Measurements from ENCODE around the gene TMEM232. TPM values are rescaled to one million over a fixed set of nuclear protein-coding genes. Genes with fewer than 3 reads are reported as not detected.

TMEM232 gene
- total RNA-seq, 4 donors from 2014 or later = 10.5 to 26.8 (median 11.6) TPM

DNA sequence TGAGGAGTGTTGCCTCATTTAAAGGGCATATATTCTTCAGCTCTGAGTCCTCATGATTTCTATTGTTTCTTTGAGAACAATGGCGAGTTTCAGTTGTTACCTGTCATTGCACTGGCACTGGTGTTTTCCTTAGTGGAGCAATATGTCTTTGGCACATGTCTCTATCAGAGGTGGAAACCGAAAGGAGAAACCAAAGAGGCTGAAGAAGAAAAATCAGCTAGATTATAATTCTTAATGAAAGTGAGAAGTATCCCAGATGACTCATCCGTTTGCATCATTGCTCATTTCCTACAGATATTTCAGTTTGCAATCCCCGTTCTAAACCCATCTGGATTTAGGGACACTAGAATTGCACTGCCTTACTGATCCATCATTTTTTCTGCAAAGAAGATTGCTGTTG, 324.6 kb downstream of the TMEM232 start:
- H3K4me1 ChIP-seq = no peaks in the 10 kb centered on the region
- no peak for TF ChIP-seq CTCF (IDR thresholded peaks at IDR 0.05)
- no peak for TF ChIP-seq POLR2A (IDR thresholded peaks at IDR 0.05)
- no peaks in the 10 kb centered on the region for H3K27me3 ChIP-seq
- no peaks in the 10 kb centered on the region for H3K9me3 ChIP-seq
- no peak overlapping the region for H3K27ac ChIP-seq
- WGBS, 2 donors = 74 to 86% methylated on average over 4 of the region's 4 CpGs
- no peak for DNase-seq
- no peaks in the 10 kb centered on the region for H3K36me3 ChIP-seq
- H3K4me3 ChIP-seq (replicated peaks in 1 of 3) = no peak overlapping the region
- intact Hi-C loops (cut with DNase I) = loop anchor here (10.0 kb wide), 1 partner anchor 277 kb away; no protein-coding TSS in a partner anchor

GRCh38 chr5:110398951-110399350, 327.5 kb downstream of the TMEM232 start:
- Histone ChIP-seq H3K4me3 (replicated peaks in 1 of 3) (no peak overlapping the region), H3K36me3 (no peaks in the 10 kb centered on the region), H3K27ac (no peak overlapping the region), H3K27me3 (no peaks in the 10 kb centered on the region), H3K4me1 (no peaks in the 10 kb centered on the region), H3K9me3 (no peaks in the 10 kb centered on the region)
- no peak for DNase-seq
- intact Hi-C loops (cut with DNase I) = no loop called here
- TF ChIP-seq POLR2A (IDR thresholded peaks at IDR 0.05) (no peak), CTCF (IDR thresholded peaks at IDR 0.05) (no peak)
- WGBS, 2 donors = 93 to 96% methylated on average over 2 of the region's 2 CpGs

DNA sequence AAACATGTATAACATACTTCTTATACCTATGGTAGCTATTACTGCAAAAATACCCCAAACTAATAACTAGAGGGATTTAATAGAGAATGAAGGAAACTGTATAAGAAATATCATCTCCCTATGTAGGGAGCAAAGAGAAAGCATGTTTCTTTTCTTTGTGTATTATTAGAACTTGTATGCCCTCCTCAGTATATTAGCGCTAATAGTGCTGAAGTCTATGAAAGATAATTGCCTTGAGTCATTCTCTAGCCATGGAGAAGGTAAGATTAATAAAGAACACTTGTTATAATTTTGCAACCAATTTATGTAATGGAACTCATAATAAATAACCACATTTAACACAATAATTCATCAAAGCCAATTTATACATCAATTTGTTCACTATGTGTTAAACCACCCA, 329.2 kb downstream of the TMEM232 start:
- Histone ChIP-seq H3K27me3 (no peaks in the 10 kb centered on the region), H3K4me3 (replicated peaks in 1 of 3) (no peak overlapping the region), H3K36me3 (no peaks in the 10 kb centered on the region), H3K9me3 (no peaks in the 10 kb centered on the region), H3K27ac (no peak overlapping the region), H3K4me1 (no peaks in the 10 kb centered on the region)
- no peak for TF ChIP-seq CTCF (IDR thresholded peaks at IDR 0.05)
- TF ChIP-seq POLR2A (IDR thresholded peaks at IDR 0.05) = no peak
- intact Hi-C loops (cut with DNase I) = no loop called here
- no peak for DNase-seq
- 94 to 99% methylated on average over 1 of the region's 1 CpG for WGBS, 2 donors

GRCh38 chr5:110386782-110387181, 339.7 kb downstream of the TMEM232 start:
- Histone ChIP-seq H3K27me3 (no peaks in the 10 kb centered on the region), H3K4me1 (peaks cover 7% of the 10 kb centered on the region in 2 donors), H3K4me3 (replicated peaks in 1 of 3) (no peak overlapping the region), H3K36me3 (no peaks in the 10 kb centered on the region), H3K27ac (no peak overlapping the region), H3K9me3 (no peaks in the 10 kb centered on the region)
- TF ChIP-seq CTCF (IDR thresholded peaks at IDR 0.05) (no peak), POLR2A (IDR thresholded peaks at IDR 0.05) (no peak)
- DNase-seq = peak; percentile 29 to 39
- intact Hi-C loops (cut with DNase I) = no loop called here

DNA sequence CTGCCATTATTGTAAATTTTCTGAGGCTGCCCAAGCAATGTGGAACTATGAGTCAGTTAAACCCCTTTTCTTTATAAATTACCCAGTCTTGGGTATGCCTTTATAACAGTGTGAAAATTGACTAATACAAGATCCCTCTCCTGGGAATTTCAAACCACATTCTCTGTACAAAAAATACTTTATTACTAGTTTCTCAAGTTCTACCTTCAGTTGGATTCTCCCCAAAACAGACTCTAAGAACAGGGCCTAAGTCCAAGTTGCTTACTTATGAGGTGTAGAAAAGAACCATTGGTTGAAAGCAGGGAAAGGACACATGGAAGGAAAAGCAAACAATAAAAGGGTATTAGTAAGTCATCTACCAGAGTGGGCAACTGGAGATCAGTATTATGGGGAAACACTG, 343.2 kb downstream of the TMEM232 start:
- H3K36me3 ChIP-seq = no peaks in the 10 kb centered on the region
- TF ChIP-seq CTCF (IDR thresholded peaks at IDR 0.05) = no peak
- TF ChIP-seq POLR2A (IDR thresholded peaks at IDR 0.05) = no peak

More for the DNA sequence above, 343.2 kb downstream of the TMEM232 start:
- Histone ChIP-seq H3K27ac (no peak overlapping the region), H3K4me1 (peaks cover 7 to 9% of the 10 kb centered on the region in 2 donors), H3K9me3 (no peaks in the 10 kb centered on the region), H3K4me3 (replicated peaks in 1 of 3) (no peak overlapping the region), H3K27me3 (no peaks in the 10 kb centered on the region)
- intact Hi-C loops (cut with DNase I) = no loop called here
- no peak for DNase-seq

Data from thyroid gland (tissue), 4 donors.